ENCODE data around the gene C6orf136. TPM values are rescaled to one million over a fixed set of nuclear protein-coding genes. Genes with fewer than 3 reads are reported as not detected.
A peak's percentile ranks its signal among the peaks of the same experiment; 100 is the strongest.

Gene C6orf136
- total and polyA plus RNA-seq, 9 of the 15 experiments (the other 6 are each of a cell fraction or from before 2014, with no cell fraction given): 14.1 to 63.1 (median 18.4) TPM

- TF ChIP-seq CTCF (IDR thresholded peaks at IDR 0.05 in 2 of 3, conservative IDR thresholded peaks at IDR 0.05 in 1 of 3; ENCODE audit: insufficient read depth in 2 of 3, low read depth in 1 of 3, low read length in 3 of 3) (peak in 1 of 3 experiments; percentile 23; a peak in 1 of 6 replicates), TCF15 (CRISPR knock-in tag; IDR thresholded peaks at IDR 0.05) (no peak), CCAR2 (IDR thresholded peaks at IDR 0.05; ENCODE audit: low read depth, low read length) (no peak), PCBP2 (IDR thresholded peaks at IDR 0.05; ENCODE audit: low read depth, low read length, poor library complexity, severe bottlenecking) (no peak), YY1 (IDR thresholded peaks at IDR 0.05; ENCODE audit: borderline replicate concordance in 1 of 3, control insufficient read depth in 1 of 3, extremely low read depth in 1 of 3, insufficient read depth in 3 of 3, insufficient read length in 1 of 3, insufficient replicate concordance in 2 of 3, low read depth in 1 of 3, low read length in 2 of 3) (peak in 1 of 3 experiments; percentile 7), ZNF133 (CRISPR knock-in tag; IDR thresholded peaks at IDR 0.05) (no peak), ZNF41 (CRISPR knock-in tag; conservative IDR thresholded peaks at IDR 0.05) (no peak), BHLHE40 (IDR thresholded peaks at IDR 0.05; ENCODE audit: low read length) (no peak), RBM25 (IDR thresholded peaks at IDR 0.05; ENCODE audit: low read depth, low read length, severe bottlenecking) (no peak), SRF (CRISPR knock-in tag; IDR thresholded peaks at IDR 0.05) (peak in 1 of 2 experiments; percentile 9; a peak in 1 of 4 replicates), ZNF224 (CRISPR knock-in tag; IDR thresholded peaks at IDR 0.05) (no peak), ZNF384 (IDR thresholded peaks at IDR 0.05; ENCODE audit: low read depth, low read length) (no peak), MCM3 (IDR thresholded peaks at IDR 0.05) (no peak), HNRNPL (IDR thresholded peaks at IDR 0.05; ENCODE audit: low read depth, low read length) (no peak), SMARCA4 (IDR thresholded peaks at IDR 0.05) (no peak), PTBP1 (IDR thresholded peaks at IDR 0.05; ENCODE audit: low read depth, low read length) (no peak), FOS (IDR thresholded peaks at IDR 0.05; ENCODE audit: extremely low read depth, insufficient read length) (no peak)
- TF ChIP-seq, protein P1, sequence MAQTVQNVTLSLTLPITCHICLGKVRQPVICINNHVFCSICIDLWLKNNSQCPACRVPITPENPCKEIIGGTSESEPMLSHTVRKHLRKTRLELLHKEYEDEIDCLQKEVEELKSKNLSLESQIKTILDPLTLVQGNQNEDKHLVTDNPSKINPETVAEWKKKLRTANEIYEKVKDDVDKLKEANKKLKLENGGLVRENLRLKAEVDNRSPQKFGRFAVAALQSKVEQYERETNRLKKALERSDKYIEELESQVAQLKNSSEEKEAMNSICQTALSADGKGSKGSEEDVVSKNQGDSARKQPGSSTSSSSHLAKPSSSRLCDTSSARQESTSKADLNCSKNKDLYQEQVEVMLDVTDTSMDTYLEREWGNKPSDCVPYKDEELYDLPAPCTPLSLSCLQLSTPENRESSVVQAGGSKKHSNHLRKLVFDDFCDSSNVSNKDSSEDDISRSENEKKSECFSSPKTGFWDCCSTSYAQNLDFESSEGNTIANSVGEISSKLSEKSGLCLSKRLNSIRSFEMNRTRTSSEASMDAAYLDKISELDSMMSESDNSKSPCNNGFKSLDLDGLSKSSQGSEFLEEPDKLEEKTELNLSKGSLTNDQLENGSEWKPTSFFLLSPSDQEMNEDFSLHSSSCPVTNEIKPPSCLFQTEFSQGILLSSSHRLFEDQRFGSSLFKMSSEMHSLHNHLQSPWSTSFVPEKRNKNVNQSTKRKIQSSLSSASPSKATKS (CRISPR knock-in tag; IDR thresholded peaks at IDR 0.05): 0 out of 2 replicates have a peak, but pooled peaks have one; percentile 45
- TF ChIP-seq, protein P2, sequence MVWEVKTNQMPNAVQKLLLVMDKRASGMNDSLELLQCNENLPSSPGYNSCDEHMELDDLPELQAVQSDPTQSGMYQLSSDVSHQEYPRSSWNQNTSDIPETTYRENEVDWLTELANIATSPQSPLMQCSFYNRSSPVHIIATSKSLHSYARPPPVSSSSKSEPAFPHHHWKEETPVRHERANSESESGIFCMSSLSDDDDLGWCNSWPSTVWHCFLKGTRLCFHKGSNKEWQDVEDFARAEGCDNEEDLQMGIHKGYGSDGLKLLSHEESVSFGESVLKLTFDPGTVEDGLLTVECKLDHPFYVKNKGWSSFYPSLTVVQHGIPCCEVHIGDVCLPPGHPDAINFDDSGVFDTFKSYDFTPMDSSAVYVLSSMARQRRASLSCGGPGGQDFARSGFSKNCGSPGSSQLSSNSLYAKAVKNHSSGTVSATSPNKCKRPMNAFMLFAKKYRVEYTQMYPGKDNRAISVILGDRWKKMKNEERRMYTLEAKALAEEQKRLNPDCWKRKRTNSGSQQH (CRISPR knock-in tag; IDR thresholded peaks at IDR 0.05): peak; percentile 90
- TF ChIP-seq, protein P3, sequence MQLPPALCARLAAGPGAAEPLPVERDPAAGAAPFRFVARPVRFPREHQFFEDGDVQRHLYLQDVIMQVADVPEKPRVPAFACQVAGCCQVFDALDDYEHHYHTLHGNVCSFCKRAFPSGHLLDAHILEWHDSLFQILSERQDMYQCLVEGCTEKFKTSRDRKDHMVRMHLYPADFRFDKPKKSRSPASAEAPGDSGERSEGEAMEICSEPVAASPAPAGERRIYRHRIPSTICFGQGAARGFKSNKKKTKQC (CRISPR knock-in tag; IDR thresholded peaks at IDR 0.05): peak; percentile 23
Observed at GRCh38 chr6:30626484-30627366, 20.2 kb upstream of the C6orf136 start, which contains the start of gene ATAT1 (continued).

All from K562 (cell line).